PFSK-1 (cell line): ENCODE data around the gene MOCS2.

Experiments
- FOXP2 ChIP-seq: optimal IDR thresholded peaks from 2 replicates; pipeline ENCODE3; 2011; ENCODE audit warnings: borderline replicate concordance, control low read depth, inconsistent platforms; ENCODE audit not compliant: insufficient read depth; ENCODE audit errors: extremely low read length, extremely low read depth
- POLR2AphosphoS5 ChIP-seq: IDR thresholded peaks from 2 replicates; pipeline ENCODE4 v1.6.1; 2012; ENCODE audit warnings: low read depth, mild to moderate bottlenecking, control low read depth, low read length, moderate library complexity
- REST ChIP-seq, 2 experiments: IDR thresholded peaks; 2 replicates each; pipeline versions ENCODE4 v1.6.1 to v1.8.0; 2011 to 2012; ENCODE audit warnings: low read depth in 2 of 2, low read length in 2 of 2, control low read depth in 1 of 2, inconsistent platforms in 1 of 2, mild to moderate bottlenecking in 1 of 2, moderate library complexity in 1 of 2; ENCODE audit not compliant: insufficient read depth in 1 of 2
- SIN3A ChIP-seq: IDR thresholded peaks from 2 replicates; pipeline ENCODE4 v1.6.1; 2012; ENCODE audit warnings: mild to moderate bottlenecking, low read length, moderate library complexity, borderline replicate concordance; ENCODE audit not compliant: insufficient read depth
- TAF1 ChIP-seq: IDR thresholded peaks from 2 replicates; pipeline ENCODE4 v1.6.1; 2012; ENCODE audit warnings: low read length, control low read depth, borderline replicate concordance; ENCODE audit not compliant: insufficient read depth

Gene MOCS2

DNA sequence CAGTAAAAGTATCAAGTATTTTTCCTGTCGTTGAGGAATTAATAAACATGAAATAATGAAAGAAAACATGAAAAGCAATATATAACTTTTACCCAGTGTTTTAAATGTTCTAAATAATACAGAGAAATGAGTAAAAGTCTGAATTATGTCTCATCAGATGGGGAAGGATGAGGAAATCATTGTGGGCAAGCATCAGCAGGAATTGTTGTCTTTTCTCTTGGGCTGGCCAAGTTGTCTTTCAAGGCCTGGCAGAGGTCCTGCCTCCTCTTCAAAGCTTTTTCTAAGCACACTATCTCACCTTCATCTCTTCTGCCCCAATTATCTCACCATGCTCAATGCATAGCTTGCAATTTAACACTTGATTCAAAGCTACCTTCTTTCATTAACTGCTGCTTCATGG lies 41.9 kb downstream of the MOCS2 start:
- no peak for TF ChIP-seq FOXP2
- TF ChIP-seq SIN3A = no peak
- TF ChIP-seq TAF1 = no peak
- no peak for TF ChIP-seq REST (IDR thresholded peaks at IDR 0.05; ENCODE audit: insufficient read depth in 1 of 2, low read depth in 2 of 2, low read length in 2 of 2)
- TF ChIP-seq POLR2AphosphoS5 = no peak

- no peak for TF ChIP-seq FOXP2
- no peak for TF ChIP-seq POLR2AphosphoS5
- no peak for TF ChIP-seq TAF1
- no peak for TF ChIP-seq SIN3A
- TF ChIP-seq REST (IDR thresholded peaks at IDR 0.05; ENCODE audit: insufficient read depth in 1 of 2, low read depth in 2 of 2, low read length in 2 of 2) = no peak
These were observed 43.5 kb downstream of the MOCS2 start for GRCh38 chr5:53066088-53066487.

- TF ChIP-seq POLR2AphosphoS5 (no peak), FOXP2 (no peak), TAF1 (no peak), SIN3A (no peak), REST (IDR thresholded peaks at IDR 0.05; ENCODE audit: insufficient read depth in 1 of 2, low read depth in 2 of 2, low read length in 2 of 2) (no peak)
These were observed 45.8 kb downstream of the MOCS2 start for GRCh38 chr5:53063791-53064190.

DNA sequence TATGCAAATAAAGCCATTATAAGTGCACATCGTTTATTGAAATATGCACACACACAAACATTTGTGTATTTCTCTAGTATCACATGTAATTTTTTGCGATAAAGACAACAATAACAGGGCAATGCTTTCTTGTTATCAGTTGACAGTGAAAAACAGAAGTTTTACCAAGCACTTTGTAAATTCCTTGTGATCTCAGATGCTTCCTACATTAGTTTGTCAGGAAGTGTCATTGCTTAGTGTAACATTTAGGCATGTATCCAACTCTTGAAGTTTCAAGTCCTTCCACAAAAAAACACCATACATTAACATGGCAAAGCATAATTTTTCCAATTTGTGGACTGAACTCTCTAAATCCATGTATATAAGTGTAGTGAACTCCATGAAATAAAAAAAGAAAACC lies 46.4 kb downstream of the MOCS2 start:
- TF ChIP-seq FOXP2 (no peak), TAF1 (no peak), REST (IDR thresholded peaks at IDR 0.05; ENCODE audit: insufficient read depth in 1 of 2, low read depth in 2 of 2, low read length in 2 of 2) (no peak), SIN3A (no peak), POLR2AphosphoS5 (no peak)

DNA sequence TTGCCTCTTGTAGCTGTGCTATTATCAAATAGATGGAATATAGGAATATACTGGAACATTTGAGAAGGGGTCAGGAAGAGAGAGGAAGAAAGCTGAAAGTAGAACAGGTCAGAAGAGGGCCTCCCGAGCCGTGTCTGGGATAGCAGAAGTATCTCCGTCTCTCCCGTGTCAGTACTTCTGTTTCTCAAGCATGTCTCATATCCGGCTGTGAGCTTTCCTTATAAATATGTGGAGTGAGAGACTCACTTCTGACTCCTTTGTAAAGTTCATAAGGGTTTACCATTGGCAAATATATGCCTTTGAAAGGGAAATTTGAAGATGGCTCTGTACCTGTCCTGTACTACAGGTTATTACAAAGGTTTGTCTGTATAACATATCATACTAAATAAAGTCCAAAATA lies 50.3 kb downstream of the MOCS2 start:
- TF ChIP-seq FOXP2 (no peak), TAF1 (no peak), REST (IDR thresholded peaks at IDR 0.05; ENCODE audit: insufficient read depth in 1 of 2, low read depth in 2 of 2, low read length in 2 of 2) (no peak), POLR2AphosphoS5 (no peak), SIN3A (no peak)
